GM19452 (cell line): ENCODE measurements around the gene LGI2.

Experiments used
- ATAC-seq: cut with Tn5 transposase; IDR thresholded peaks from one replicate; pipeline ENCODE4 v1.9.1; 2021; ENCODE audit not compliant: unreplicated experiment

The LGI2 gene

DNA sequence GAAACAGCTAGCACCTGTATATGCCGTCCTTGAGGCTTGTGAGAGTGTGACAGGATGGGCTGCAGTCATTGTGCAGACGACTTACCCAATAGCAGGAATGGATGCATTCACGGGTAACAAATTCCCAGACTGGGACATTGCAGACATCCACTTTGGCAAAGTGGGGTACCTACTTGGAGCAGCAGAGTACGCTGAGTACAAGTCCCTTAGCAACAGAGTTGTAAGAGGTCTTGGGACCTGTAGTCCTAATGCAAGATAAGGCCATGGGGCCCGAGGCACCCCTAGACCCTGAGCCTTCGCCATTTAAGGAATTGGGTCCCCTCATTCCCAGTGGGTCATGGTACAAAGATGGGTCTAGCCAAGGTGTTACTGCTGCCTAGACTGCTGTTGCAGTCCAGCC, 62.5 kb downstream of the LGI2 start:
- no peak for ATAC-seq

GRCh38 chr4:24967346-24967745, 63.4 kb downstream of the LGI2 start:
- no peak for ATAC-seq

DNA sequence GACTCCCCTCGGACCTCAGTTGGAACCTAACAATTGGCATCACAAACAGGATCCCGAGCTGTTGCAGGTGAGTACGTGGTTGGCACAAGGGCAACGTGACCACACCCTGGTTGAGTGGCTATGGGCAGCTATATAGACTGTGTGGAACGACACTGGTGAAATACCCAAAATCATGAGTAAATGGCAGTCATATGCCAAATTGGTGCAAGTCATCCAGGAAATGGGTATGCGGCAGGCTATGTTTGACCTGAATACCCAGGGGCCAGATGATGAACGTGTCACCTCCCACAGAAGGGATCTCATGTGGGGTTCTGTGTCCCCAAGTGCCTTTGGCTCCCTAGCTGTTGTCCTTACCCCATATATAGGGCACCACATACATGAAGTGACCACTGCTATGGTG, 64.7 kb downstream of the LGI2 start:
- no peak for ATAC-seq

GRCh38 chr4:24965627-24966026, 65.1 kb downstream of the LGI2 start:
- ATAC-seq = no peak

DNA sequence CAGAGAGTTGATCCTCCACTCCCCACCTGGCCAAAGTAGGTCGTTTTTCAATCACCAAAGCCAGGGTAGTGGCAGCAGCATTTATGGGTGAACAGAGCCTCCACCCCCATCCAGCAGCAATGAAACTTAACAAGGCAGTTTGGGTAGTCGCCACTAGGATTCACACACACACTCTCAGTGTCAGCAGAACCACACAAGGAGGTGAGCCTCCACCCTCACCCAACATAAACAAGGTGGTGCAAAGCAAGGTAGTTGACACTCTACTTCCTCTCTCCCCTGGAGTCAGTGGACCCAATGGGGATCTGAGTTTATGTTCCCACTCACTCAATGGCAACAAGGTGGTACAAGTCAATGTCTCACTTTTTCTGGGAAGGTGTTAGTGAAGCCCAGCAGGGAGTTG, 67.5 kb downstream of the LGI2 start:
- no peak for ATAC-seq

DNA sequence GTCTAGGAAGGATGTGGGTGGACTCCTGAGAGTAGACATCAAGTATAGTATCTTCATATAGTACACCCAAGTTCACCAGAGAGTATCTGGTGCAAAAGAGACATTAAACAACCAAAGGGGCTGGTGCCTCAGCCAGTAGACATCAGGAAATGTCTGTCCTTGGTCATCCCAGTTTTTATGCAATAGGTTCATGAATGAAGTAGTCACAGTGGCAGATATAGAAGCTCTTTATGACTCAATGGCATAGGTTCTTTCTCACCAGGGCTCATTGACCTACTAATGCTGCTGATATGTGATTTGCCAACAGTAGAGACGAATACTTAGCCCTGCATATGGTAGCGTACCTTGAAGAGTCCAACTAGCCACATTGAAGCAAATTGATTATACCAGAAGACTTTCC, 72.9 kb downstream of the LGI2 start:
- ATAC-seq = no peak

GRCh38 chr4:24956763-24957162, 74.0 kb downstream of the LGI2 start:
- no peak for ATAC-seq

DNA sequence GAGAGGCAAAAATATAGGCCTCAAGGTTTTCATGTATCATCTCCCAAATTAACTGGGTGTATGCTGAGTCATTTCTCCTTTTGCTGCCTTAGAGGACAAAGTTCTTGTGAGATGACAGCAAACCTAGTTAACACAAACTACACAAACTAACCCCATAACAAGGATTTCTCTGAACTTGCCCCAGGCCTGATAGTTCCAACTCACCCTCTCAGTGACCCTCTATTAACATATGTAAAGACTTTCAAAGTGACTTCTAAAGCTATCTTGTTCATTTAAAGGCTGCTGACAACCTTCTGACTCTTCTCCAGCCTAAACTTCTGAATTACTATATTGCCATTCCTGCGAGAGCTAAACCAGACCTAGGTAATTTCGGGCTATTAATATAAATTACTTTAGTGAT, 74.7 kb downstream of the LGI2 start:
- no peak for ATAC-seq

GRCh38 chr4:24952667-24953066, 78.1 kb downstream of the LGI2 start:
- ATAC-seq = no peak

DNA sequence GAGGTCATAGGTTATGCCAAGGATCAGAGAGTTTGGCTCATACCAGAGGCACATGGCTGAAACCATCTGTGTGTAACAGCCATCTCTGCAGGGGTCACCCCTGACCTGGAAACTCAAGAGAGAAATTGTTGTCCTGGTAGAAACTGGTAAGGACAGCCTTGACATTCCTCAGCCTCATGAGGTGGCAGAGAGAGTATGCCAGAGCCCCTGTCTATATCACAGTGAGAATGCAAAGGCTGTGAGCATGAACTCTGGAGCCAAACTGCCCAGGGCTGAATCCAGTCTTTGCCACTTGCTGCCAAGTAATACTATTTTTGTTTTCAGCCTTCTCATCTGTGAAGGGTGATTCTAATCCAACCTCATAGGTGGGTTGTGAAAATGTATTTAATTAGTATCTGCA, 80.8 kb downstream of the LGI2 start:
- ATAC-seq = no peak
